Adrenal gland (tissue), 12 donors: ENCODE results near the gene VWA1. TPM values are rescaled to one million over a fixed set of nuclear protein-coding genes. Genes with fewer than 3 reads are reported as not detected.
"Not testable (repeated sequence)": the region's sequence is repeated elsewhere in the genome, so short reads cannot be mapped to it uniquely, and the experiment has no call there.

Experiments
- DNase-seq, 7 donors: peaks; one replicate each; pipeline ENCODE4 v3.0.0-alpha.2; 2019 to 2020
- H3K27ac ChIP-seq, 5 donors: fragments of 200-600 bp; sonication (generic) in 4 of 5; 1 replicate in 3 of 5; 2 replicates in 2 of 5; pipeline versions ENCODE4 v1.5.1 to v1.8.0; 2016 to 2020; ENCODE audit warnings: mild to moderate bottlenecking in 1 of 5
- H3K27me3 ChIP-seq: fragments of 200-600 bp; 2 replicates; pipeline ENCODE4 v1.8.0; 2021
- H3K36me3 ChIP-seq, 2 donors: fragments of 200-600 bp; replicated peaks in 1 of 2; 1 replicate in 1 of 2; 2 replicates in 1 of 2; pipeline versions ENCODE4 v1.5.1 to v1.8.0; 2018 to 2022
- H3K4me1 ChIP-seq, 2 donors: fragments of 200-600 bp; replicated peaks in 1 of 2; 1 replicate in 1 of 2; 2 replicates in 1 of 2; pipeline versions ENCODE4 v1.5.1 to v1.8.0; 2018 to 2021
- H3K4me3 ChIP-seq, 4 donors: fragments of 200-600 bp; sonication (generic) in 3 of 4; one replicate each; pipeline ENCODE4 v1.5.1; 2016 to 2018
- H3K9me3 ChIP-seq, 3 donors: fragments of 200-600 bp; sonication (generic) in 1 of 3; replicated peaks in 1 of 3; 1 replicate in 2 of 3; 2 replicates in 1 of 3; pipeline versions ENCODE4 v1.5.1 to v1.8.0; 2016 to 2021
- POLR2A ChIP-seq, 2 donors: fragments of 450-650 bp; IDR thresholded peaks; one replicate each; pipeline ENCODE4 v1.6.1; 2017; ENCODE audit warnings: antibody characterized with exemption in 2 of 2, mild to moderate bottlenecking in 2 of 2, moderate library complexity in 1 of 2
- WGBS, 4 donors: extraction: QIAGEN DNeasy Blood & Tissue Kit in 2 of 4; methylation state at CpG; one replicate each; pipeline versions ENCODE4 v1.1.5 to v1.1.7; 2013 to 2017; 5-methylcytosine and 5-hydroxymethylcytosine counted together
- intact Hi-C, 2 donors: fragments of 100-400 bp; cut with DNase I; formaldehyde crosslinking; loops; one replicate each; pipeline versions ENCODE4 v1.14.1 to v1.15.0; 2022 to 2023
- polyA plus RNA-seq, 3 donors: library from polyadenylated mRNA; stranded (reverse); fragments of 200-250 nt in 2 of 3; fragments of 350-450 nt in 1 of 3; fragmentation: Illumina TruSeq in 1 of 3; extraction: RNeasy Lipid Tissue Mini Kit (QIAGEN cat#74804) in 1 of 3; gene quantifications; one replicate each; pipeline ENCODE4 v1.2.3, GENCODE V29; 2013 to 2014
- total RNA-seq, 9 donors: library from RNA; depleted of rRNA in 4 of 9; stranded (reverse); fragments of >200 nt in 4 of 9; fragments of 120-200 nt in 1 of 9; fragmentation: NEBNext Ultra II Directional in 1 of 9; extraction: Animal tissue kit (Norgen Biotek cat#: 25700) in 1 of 9; gene quantifications; one replicate each; pipeline versions ENCODE4 v1.1.0 to v1.2.4, GENCODE V29; 2013 to 2023
- TF ChIP-seq, protein P1 (sequence below), 6 experiments: fragments of 450-650 bp in 4 of 6; fragments of 200-600 bp in 2 of 6; sonication (generic) in 1 of 6; IDR thresholded peaks; 1 replicate in 5 of 6; 2 replicates in 1 of 6; pipeline versions ENCODE4 v1.5.1 to v1.8.0; 2016 to 2021; ENCODE audit warnings: antibody characterized with exemption in 6 of 6, mild to moderate bottlenecking in 2 of 6, moderate library complexity in 1 of 6
- donor health status: healthy with polysubstance abuse.
- donor health status: Bipolar disorder and iron deficiency.
- donor health status: DM: yes; HTN: yes; CAD: no.
- donor health status: DM: no; HTN: no; CAD: no.
- donor health status: DM: no; HTN: no; CAD: no.
- donor health status: DM: yes; HTN: yes; CAD: no.

VWA1 gene
- total and polyA plus RNA-seq, 12 donors, result 0.99 to 49.0 (median 29.3) TPM

DNA sequence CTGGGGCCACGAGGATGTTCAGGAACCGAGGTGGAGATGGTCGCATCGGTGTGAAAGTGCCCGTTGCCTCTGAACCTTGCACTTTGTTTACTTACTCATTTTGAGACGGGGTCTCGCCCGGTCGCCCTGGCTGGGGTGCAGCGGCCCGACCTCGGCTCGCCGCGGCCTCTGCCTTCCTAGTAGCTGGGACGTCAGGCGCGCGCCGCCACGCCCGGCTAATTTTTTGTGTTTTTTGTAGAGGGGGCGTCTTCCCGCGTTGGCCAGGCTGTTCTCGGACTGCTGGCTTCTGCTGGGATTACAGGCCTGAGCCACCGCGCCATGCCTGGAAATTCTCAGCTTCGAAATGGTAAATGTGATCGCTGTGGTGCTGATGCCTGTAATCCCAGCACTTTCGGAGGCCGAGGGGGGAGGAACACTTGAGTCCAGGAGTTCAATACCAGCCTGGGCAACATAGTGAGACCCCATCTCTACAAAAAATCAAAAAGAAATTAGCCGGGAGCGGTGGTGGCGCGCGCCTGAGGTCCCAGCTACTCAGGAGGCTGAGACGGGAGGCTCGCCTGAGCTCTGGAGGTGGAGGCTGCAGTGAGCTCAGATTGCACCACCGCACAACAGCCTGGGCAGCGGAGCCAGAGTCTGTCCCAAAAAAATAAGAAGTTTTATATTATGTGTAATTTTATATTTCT, 27.7 kb upstream of the VWA1 start:
- intact Hi-C loops, result no loop called here
- TF ChIP-seq, protein P1, sequence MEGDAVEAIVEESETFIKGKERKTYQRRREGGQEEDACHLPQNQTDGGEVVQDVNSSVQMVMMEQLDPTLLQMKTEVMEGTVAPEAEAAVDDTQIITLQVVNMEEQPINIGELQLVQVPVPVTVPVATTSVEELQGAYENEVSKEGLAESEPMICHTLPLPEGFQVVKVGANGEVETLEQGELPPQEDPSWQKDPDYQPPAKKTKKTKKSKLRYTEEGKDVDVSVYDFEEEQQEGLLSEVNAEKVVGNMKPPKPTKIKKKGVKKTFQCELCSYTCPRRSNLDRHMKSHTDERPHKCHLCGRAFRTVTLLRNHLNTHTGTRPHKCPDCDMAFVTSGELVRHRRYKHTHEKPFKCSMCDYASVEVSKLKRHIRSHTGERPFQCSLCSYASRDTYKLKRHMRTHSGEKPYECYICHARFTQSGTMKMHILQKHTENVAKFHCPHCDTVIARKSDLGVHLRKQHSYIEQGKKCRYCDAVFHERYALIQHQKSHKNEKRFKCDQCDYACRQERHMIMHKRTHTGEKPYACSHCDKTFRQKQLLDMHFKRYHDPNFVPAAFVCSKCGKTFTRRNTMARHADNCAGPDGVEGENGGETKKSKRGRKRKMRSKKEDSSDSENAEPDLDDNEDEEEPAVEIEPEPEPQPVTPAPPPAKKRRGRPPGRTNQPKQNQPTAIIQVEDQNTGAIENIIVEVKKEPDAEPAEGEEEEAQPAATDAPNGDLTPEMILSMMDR (IDR thresholded peaks at IDR 0.05), result peak in 2 of 6 experiments; percentile 21 to 38
- no peak for TF ChIP-seq POLR2A (IDR thresholded peaks at IDR 0.05)
- H3K4me1 ChIP-seq, result peaks cover 13 to 24% of the 10 kb centered on the region in 2 donors
- 8 to 17% (median 12%) methylated on average over 25 to 41 of the region's 41 CpGs for WGBS, 4 donors
- DNase-seq, result peak in 2 of 7 donors; percentile 44 to 62
- H3K27me3 ChIP-seq, result no peaks in the 10 kb centered on the region
- peak overlapping the region; percentile 73 to 96 (median 86) for H3K4me3 ChIP-seq
- H3K36me3 ChIP-seq, result peaks cover 0 to 31% of the 10 kb centered on the region in 2 donors
- peak overlapping the region; percentile 46 to 90 (median 77) for H3K27ac ChIP-seq
- no peaks in the 10 kb centered on the region for H3K9me3 ChIP-seq

DNA sequence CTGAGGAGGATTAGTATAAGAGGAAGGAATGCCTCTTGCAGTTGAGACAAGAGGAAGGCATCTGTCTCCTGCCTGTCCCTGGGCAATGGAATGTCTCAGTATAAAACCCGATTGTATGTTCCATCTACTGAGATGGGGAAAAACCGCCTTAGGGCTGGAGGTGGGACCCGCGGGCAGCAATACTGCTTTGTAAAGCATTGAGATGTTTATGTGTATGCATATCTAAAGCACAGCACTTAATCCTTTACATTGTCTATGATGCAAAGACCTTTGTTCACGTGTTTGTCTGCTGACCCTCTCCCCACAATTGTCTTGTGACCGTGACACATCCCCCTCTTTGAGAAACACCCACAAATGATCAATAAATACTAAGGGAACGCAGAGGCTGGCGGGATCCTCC, 25.3 kb upstream of the VWA1 start:
- H3K27me3 ChIP-seq, H3K27ac ChIP-seq, DNase-seq, H3K4me3 ChIP-seq, H3K9me3 ChIP-seq, intact Hi-C loops, H3K36me3 ChIP-seq: not testable (repeated sequence)
- WGBS, 4 donors, result 69 to 77% (median 72%) methylated on average over 8 of the region's 8 CpGs
- H3K4me1 ChIP-seq, result peaks cover 13 to 24% of the 10 kb centered on the region in 2 donors

DNA sequence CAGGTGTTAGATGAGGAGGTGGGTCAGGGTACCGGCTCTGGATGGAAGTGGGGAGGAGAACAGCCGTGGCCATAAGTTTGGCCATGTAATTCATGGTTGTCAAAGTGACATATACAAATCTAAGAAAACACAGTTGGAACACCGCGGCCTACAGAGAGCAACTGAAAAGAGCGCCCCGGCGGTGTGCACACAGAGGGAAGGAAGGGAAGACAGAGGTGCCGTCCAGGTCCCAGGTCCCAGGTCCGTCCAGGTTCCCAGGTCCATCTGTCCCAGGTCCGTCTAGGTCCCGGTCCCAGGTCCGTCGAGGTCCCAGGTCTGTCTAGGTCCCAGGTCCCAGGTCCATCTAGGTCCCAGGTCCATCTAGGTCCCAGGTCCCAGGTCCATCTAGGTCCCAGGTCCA, 23.9 kb upstream of the VWA1 start:
- H3K4me1 ChIP-seq, result peaks cover 5 to 12% of the 10 kb centered on the region in 2 donors
- TF ChIP-seq, protein P1 (IDR thresholded peaks at IDR 0.05), result no peak
- no peak for TF ChIP-seq POLR2A (IDR thresholded peaks at IDR 0.05)
- no peak overlapping the region for H3K4me3 ChIP-seq
- intact Hi-C loops, result no loop called here
- WGBS, 4 donors, result 89 to 95% (median 93%) methylated on average over 8 to 13 of the region's 13 CpGs
- DNase-seq, result no peak
- no peaks in the 10 kb centered on the region for H3K36me3 ChIP-seq
- no peak overlapping the region for H3K27ac ChIP-seq
- H3K9me3 ChIP-seq, result no peaks in the 10 kb centered on the region
- no peaks in the 10 kb centered on the region for H3K27me3 ChIP-seq

DNA sequence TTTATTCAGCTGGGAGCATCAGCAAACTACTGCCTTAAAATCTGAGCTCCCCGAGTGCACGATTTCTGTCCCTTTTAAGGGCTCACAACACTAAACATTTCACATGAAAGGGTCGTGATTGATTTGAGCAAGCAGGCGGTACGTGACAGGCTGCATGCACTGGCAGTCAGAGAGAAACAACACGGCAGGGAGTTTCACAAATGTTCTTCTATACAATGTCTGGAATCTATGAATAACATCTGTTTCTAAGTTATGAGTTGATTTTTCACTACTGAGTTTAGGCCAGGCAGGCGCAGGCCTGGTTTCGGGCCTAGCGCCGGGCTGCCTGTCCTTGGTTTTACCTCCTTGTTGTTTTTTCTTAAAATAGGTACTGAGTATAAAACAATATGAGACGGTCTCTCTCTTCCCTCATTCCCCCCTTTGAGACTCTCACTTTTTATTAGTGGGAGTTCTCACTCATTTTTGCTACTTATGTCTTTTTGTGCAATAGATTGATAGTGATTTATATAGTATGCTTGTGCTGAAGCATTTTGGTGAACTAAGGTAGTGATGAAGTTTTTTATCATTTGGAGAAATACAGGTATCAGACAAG, 23.1 kb upstream of the VWA1 start:
- H3K36me3 ChIP-seq, H3K27me3 ChIP-seq, H3K27ac ChIP-seq, H3K4me3 ChIP-seq, intact Hi-C loops, DNase-seq, H3K9me3 ChIP-seq: not testable (repeated sequence)
- 92 to 96% (median 94%) methylated on average over 11 of the region's 11 CpGs for WGBS, 4 donors
- peaks cover 5 to 12% of the 10 kb centered on the region in 2 donors for H3K4me1 ChIP-seq

DNA sequence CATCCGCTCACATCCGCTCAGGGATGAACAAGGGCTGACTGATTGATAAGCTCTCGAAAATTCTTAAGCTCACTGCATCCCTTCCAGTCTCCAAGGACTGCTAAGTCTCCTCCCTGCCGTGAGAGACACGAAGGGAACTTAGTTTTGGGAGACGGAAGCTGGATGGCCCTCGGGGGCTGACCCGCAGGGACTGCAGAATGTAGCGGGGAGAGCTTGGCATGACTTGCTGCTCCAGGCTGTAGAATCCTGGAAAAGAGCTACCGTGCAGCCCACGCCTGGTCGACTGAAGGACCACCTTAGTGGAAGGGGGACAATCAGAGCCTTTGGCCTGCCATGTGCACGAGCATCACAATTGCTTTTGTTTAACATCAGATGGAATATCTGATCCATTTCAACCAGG, 19.7 kb upstream of the VWA1 start:
- no peak for DNase-seq
- Histone ChIP-seq H3K36me3 (no peaks in the 10 kb centered on the region), H3K4me3 (no peak overlapping the region), H3K9me3 (no peaks in the 10 kb centered on the region), H3K27ac (no peak overlapping the region), H3K27me3 (no peaks in the 10 kb centered on the region), H3K4me1 (no peaks in the 10 kb centered on the region)
- TF ChIP-seq, protein P1 (IDR thresholded peaks at IDR 0.05), result no peak
- no peak for TF ChIP-seq POLR2A (IDR thresholded peaks at IDR 0.05)
- WGBS, 4 donors, result 71 to 77% (median 76%) methylated on average over 13 of the region's 13 CpGs
- intact Hi-C loops, result no loop called here

DNA sequence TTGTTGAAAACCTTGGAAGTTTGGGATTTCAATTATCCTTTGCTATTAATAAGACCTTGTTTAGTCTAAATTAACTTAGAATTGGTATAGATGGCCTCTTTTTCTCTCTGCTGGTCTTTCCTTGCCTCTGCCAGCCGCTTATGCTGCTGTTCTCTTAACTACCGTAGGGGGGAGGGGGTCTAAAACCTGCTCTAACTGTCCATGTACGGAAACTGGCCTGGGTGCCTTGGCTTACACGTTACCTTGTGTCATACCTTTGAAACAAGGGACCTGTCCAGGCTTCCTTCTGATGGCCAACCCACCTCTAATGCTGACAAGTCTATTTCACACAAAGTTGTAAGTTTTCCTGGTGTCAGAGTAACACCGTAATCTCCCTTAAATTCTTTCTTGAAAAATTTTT, 18.1 kb upstream of the VWA1 start:
- DNase-seq, H3K9me3 ChIP-seq, H3K4me3 ChIP-seq, H3K27me3 ChIP-seq, H3K4me1 ChIP-seq, intact Hi-C loops, H3K27ac ChIP-seq, H3K36me3 ChIP-seq: not testable (repeated sequence)
- 74 to 77% (median 76%) methylated on average over 5 of the region's 5 CpGs for WGBS, 4 donors

DNA sequence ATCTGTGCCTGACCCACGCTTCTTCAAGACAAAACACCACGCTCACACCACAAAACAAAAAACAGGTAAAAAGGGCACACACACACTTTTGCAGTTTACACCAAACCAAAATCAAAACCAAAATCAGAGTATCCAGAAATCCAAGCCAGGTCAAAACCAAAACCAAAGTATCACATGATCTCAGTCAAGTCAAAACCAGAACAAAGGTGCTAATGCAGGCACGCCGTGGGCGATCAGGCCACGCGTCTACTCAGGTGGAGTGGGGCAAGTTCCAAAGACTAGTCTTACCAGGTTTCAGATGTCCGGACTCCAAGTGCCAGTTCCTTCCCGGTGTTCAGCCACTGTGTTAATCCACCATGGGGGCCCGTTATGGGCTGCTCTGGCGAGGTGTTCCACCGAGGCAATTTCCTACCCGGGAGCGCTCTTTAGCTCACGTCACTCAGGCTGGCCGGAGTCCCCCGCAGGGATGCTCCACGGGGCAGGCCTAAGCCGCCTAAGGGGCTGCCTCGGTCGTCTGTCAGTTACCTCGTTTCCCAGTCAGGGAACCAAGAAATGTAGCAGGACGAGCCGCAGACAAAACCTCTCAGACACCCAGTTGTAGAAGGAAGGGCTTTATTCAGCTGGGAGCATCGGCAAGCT, 17.5 kb upstream of the VWA1 start:
- DNase-seq, H3K27me3 ChIP-seq, H3K27ac ChIP-seq, H3K4me3 ChIP-seq, H3K4me1 ChIP-seq, intact Hi-C loops, H3K9me3 ChIP-seq, H3K36me3 ChIP-seq: not testable (repeated sequence)
- WGBS, 4 donors, result 84 to 90% (median 88%) methylated on average over 22 to 25 of the region's 25 CpGs
